ENCODE measurements around the gene ADGRA1. TPM values are rescaled to one million over a fixed set of nuclear protein-coding genes. Genes with fewer than 3 reads are reported as not detected.
A peak's percentile ranks its signal among the peaks of the same experiment; 100 is the strongest.
"Not testable (repeated sequence)": the region's sequence is repeated elsewhere in the genome, so short reads cannot be mapped to it uniquely, and the experiment has no call there.

Gene ADGRA1
- polyA plus RNA-seq, 1 donor = 1.7 TPM

- peak; percentile 54 for DNase-seq
Measured at GRCh38 chr10:133163889-133164815, 76.4 kb downstream of the ADGRA1 start.

DNA sequence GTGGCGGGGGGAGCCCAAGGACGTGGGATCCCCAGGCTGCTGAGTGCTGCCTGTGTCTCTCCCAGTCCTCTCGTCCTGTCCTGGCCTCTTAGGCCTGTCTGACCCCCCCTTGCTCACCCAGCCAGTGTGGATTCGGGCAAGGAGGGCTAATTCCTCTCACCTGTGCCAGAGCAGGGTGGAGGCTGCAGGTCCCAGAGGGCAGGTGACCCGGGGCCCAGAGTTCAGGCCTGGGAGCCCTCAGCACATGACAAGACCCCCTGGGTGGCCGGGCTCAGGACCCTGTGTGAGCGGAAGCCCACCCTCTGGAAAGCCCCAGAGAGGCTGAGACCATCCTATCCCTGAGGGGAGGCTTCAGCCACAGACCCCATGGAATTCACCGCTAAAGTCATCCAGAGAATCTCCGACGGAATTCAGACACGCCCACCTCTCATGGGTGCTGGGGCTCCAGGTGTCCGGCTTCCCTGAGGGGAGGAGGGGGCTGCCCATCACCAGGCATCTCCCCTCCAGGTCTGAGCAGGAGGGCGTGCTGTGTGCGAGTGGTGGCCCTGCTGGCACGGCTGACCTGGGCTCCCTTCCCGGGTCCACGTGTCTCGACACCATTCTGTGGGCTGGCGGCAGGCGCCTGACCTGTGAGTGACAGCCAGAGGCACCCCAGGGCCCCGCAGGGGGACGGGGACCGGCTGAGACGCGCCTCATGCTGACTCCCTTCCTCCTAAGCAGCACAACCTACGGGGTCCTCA, 77.3 kb downstream of the ADGRA1 start:
- no peak for DNase-seq

GRCh38 chr10:133165556-133166503, 78.1 kb downstream of the ADGRA1 start:
- no peak for DNase-seq

DNA sequence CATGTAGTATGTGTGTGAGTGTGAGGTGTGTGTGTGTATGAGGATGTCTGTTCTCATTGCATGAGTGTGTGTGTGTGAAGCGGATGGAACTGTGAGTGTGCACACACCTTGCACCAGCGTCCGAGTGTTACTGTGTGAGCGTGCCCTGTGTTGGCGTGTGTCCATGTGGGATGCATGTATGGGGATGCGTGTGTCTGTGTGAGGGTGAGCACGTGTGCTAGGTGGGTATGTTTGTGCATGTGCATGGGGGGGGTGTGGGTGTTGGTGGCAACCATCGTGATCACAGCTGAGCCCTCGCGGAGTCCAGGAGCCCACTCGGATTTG, 78.7 kb downstream of the ADGRA1 start:
- no peak for DNase-seq

DNA sequence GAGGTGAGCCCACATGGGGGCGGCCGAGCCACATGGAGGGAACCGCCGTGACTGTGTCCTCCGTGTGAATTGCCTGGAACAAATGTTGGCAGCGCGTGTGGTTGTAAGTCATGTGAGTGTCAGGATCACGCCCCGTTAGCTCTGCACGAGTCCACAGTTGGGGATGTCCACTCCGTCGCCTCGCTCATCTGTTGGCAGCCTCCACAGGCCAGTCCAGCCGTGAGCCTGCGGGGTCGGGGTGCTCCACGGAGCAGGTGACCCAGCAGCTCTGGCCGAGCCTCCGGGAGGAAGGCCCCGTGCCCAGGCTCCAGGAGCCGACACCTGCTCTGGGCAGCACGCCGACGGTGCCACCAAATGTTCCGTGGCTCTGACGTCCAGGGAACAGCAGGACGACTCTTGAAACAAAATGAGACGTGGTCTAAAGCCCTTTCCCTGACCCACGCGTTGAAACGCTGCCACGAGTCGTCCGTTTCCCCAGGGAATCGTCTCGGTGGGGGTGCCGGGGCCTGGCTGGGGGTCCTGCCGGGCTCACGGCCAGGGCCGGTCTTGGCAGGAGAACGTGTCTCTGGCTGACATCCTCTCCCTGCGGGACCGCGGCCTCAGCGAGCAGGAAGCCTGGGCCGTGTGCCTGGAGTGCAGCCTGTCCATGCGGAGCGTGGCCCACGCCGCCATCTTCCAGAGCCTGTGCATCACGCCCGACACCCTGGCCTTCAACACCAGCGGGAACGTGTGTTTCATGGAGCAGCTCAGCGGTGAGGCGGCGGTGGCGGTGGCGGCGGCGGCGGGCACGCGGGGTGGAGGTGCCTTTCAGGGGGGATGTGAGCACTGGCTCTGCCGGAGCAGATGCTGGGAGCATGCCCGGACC, 79.3 kb downstream of the ADGRA1 start:
- DNase-seq = no peak

GRCh38 chr10:133167693-133168616, 80.2 kb downstream of the ADGRA1 start:
- no peak for DNase-seq

DNA sequence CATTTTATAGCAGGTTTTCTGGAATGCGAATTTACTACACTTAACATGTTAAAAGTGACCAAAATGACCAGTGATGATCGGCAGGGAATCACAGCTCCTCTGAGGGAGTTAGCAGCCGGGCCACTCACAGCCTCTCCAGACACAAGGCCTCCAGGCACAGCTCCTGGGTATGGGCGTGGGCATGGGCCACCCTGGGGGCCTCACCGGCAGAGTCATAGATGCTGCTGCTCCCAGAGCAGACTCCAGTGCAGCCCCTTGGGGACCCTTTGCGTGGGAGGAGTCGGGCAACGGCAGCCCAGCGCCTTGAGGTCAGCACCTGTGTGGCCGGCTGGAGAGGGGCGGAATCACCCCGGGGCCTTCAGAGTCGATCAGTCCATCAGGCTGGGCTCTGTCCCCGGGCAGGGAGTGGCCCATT, 80.9 kb downstream of the ADGRA1 start:
- DNase-seq = no peak

- no peak for DNase-seq
Measured at GRCh38 chr10:133169173-133169947, 81.6 kb downstream of the ADGRA1 start.

GRCh38 chr10:133170092-133170491, 82.4 kb downstream of the ADGRA1 start:
- no peak for DNase-seq

GRCh38 chr10:133173860-133174640, 86.3 kb downstream of the ADGRA1 start:
- DNase-seq = no peak

DNA sequence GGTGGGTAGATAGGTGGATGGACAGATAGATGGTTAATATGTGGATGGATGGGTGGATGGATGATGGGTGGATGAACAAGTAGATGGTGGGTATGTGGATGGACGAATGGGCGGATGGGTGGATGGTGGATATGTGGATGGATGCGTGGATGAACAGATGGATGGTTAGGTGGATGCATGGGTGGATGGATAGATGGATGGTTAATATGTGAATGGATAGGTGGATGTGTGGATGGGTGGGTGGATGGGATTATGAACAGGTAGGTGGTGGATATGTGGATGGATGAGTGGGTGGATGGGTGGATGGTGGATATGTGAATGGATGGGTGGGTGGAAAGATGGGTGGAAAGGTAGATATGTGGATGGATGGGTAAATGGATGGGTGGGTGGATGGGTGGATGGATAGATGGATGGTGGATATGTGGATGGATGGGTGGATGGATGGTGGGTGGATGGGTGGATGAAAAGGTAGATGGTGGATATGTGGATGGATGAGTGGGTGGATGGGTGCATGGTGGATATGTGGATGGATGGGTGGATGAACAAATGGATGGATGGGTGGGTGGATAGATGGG, 87.1 kb downstream of the ADGRA1 start:
- DNase-seq = no peak

DNA sequence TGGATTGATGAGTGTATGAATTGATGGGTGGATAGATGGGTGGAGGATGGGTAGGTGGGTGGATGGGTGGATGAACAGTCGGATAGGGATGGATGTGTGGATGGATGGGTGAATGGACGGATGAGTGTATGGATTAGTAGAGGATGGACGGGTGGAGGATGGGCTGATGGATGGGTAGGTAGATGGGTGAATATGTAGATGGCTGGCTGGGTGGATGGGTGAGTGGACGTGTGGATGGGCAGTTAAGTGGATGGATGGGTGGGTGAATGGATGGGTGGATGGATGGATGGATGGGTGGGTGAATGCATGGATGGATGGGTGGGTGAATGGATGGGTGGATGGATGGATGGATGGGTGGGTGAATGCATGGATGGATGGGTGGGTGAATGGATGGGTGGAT, 87.9 kb downstream of the ADGRA1 start:
- not testable (repeated sequence) for DNase-seq

GRCh38 chr10:133176546-133176945, 88.8 kb downstream of the ADGRA1 start:
- no peak for DNase-seq

DNA sequence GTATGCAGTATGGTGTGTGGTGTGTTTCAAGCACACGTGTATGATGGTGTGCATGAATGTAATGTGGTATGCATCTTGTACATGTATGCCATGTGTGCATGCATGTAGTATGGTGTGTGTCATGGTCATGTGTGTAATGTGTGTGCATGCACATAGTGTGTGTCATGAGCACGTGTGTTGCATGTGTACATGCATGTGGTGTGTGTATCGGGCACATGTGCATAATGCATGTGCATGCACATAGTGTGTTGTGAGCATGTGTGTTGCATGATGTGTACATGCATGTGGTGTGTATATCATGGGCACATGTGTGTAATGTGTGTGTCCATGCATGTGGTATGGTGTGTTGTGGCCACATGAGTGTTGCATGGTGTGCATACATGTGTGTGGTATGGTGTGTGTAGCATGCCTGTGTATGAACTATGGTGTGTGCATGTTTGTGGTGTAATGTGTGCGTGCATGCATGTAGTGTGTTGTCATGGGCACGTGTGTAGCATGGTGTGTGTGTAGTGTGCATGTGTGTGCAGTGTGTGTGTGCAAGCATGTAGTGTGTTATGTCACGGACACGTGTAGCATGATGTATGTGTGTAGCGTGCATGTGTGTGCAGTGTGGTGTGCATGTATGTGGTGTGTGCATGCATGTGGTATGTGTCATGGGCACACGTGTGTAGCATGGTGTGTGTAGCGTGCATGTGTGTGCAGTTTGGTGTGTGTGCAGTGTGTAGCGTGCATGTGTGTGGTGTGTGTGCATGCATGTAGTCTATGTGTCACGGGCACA, 89.8 kb downstream of the ADGRA1 start:
- DNase-seq = no peak

GRCh38 chr10:133178357-133179127, 90.8 kb downstream of the ADGRA1 start:
- no peak for DNase-seq

GRCh38 chr10:133179128-133179520, 91.4 kb downstream of the ADGRA1 start:
- DNase-seq = no peak
